Measurements from ENCODE around the gene RAP1B.

- no peak for TF ChIP-seq SP1 (IDR thresholded peaks at IDR 0.05)
- no peak for TF ChIP-seq BHLHE40 (IDR thresholded peaks at IDR 0.05; ENCODE audit: borderline replicate concordance)
- no peak for TF ChIP-seq NFRKB (IDR thresholded peaks at IDR 0.05)
- no peak for TF ChIP-seq LEF1 (IDR thresholded peaks at IDR 0.05; ENCODE audit: borderline replicate concordance)
- TF ChIP-seq FOXM1 (IDR thresholded peaks at IDR 0.05; ENCODE audit: borderline replicate concordance), result no peak
These were observed 41.7 kb upstream of the RAP1B start for GRCh38 chr12:68568922-68569569.

Measured in HEK293T (cell line).